Measurements from ENCODE around the gene SETD6.
"Not testable (repeated sequence)": the region's sequence is repeated elsewhere in the genome, so short reads cannot be mapped to it uniquely, and the experiment has no call there.

Gene SETD6

GRCh38 chr16:58515125-58515870, at the start of gene SETD6:
Gene SETD6, plus strand, starts transcription at chr16:58515517. Its CDS starts 21 bp downstream, at chr16:58515538.
- peak; percentile 44 for DNase-seq

GRCh38 chr16:58465817-58466216, 49.5 kb upstream of the SETD6 start:
- no peak for DNase-seq

GRCh38 chr16:58466396-58466795, 48.9 kb upstream of the SETD6 start:
- DNase-seq: no peak

GRCh38 chr16:58467905-58468304, 47.4 kb upstream of the SETD6 start:
- no peak for DNase-seq

- no peak for DNase-seq
These were observed 43.9 kb upstream of the SETD6 start for GRCh38 chr16:58471209-58471975.

- DNase-seq: no peak
These were observed 43.1 kb upstream of the SETD6 start for GRCh38 chr16:58472266-58472665.

GRCh38 chr16:58472827-58473226, 42.5 kb upstream of the SETD6 start:
- no peak for DNase-seq

GRCh38 chr16:58474296-58474695, 41.0 kb upstream of the SETD6 start:
- DNase-seq: no peak

GRCh38 chr16:58475091-58475619, 40.2 kb upstream of the SETD6 start:
- DNase-seq: no peak

GRCh38 chr16:58476791-58477190, 38.5 kb upstream of the SETD6 start:
- no peak for DNase-seq

- DNase-seq: no peak
These were observed 36.9 kb upstream of the SETD6 start for GRCh38 chr16:58478427-58478826.

GRCh38 chr16:58481226-58481869, 34.0 kb upstream of the SETD6 start:
- no peak for DNase-seq

GRCh38 chr16:58481931-58482330, 33.4 kb upstream of the SETD6 start:
- DNase-seq: no peak

- no peak for DNase-seq
These were observed 30.0 kb upstream of the SETD6 start for GRCh38 chr16:58485184-58485887.

- DNase-seq: peak; percentile 55
These were observed 27.6 kb upstream of the SETD6 start for GRCh38 chr16:58487566-58488351.

GRCh38 chr16:58488531-58488930, 26.8 kb upstream of the SETD6 start:
- no peak for DNase-seq

GRCh38 chr16:58490065-58490464, 25.3 kb upstream of the SETD6 start:
- no peak for DNase-seq

- not testable (repeated sequence) for DNase-seq
These were observed 24.8 kb upstream of the SETD6 start for GRCh38 chr16:58490539-58490938.

GRCh38 chr16:58492066-58492465, 23.3 kb upstream of the SETD6 start:
- no peak for DNase-seq

GRCh38 chr16:58492735-58493134, 22.6 kb upstream of the SETD6 start:
- DNase-seq: no peak

GRCh38 chr16:58493756-58494431, 21.4 kb upstream of the SETD6 start:
- DNase-seq: no peak

Measured in SHP77 treated with DMSO at 0.1 percent for 48 hours (cell line).